ENCODE measurements around the gene GRIN2C. TPM values are rescaled to one million over a fixed set of nuclear protein-coding genes. Genes with fewer than 3 reads are reported as not detected.
"Not testable (repeated sequence)": the region's sequence is repeated elsewhere in the genome, so short reads cannot be mapped to it uniquely, and the experiment has no call there.

The GRIN2C gene
- 1 to 10 TPM in 1 of 2 donors, under 1 TPM in 1; 0.42 to 1.4 TPM for total RNA-seq

DNA sequence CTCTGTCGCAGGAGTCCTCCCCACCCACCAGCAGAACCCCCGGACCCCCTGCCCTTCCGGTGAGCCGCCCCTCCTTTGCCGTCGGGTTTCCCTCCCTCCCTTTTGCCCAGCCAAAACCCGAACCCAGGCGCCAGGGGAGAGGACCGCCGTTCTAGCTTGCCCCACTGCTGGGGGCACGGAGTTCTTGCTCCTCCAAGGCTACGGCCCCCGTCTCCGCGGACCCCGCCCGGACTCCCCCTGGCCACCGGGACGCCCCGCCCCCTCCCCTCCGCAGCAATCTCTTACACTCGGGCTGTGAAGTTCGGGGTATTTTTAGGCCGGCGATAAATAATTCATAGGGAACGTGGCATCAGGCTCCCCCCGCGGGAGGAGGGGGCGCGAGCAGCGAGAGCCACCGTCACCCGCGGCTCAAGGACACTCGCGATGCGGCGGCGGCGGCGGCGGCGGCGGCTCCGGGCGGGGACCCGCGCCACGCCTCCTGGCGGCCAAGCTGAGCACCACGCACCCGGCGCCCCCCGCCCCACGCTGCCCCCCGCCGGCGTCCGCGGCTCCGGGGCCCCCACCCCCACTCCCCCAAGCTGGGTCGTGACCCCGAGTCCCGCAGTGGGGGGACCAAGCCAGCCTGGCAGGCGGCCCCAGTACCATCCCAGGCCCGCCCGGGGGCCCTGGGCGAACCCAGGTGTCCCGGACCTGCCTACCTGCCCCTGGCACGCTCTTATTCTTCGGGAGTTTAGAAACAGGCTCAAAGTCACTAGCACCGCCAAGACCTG lies at the start of gene GRIN2C:
TSS of gene GRIN2C (minus strand) at position 427 of the 770 bp plus-strand sequence. CDS start 4,793 bp downstream, outside the sequence.
- peaks cover 21 to 26% of the 10 kb centered on the region in 2 donors for H3K4me1 ChIP-seq (ENCODE audit: control insufficient read depth in 1 of 2, low read depth in 2 of 2)
- peak within 1 kb of the TSS; percentile 61 for H3K4me3 ChIP-seq
- TF ChIP-seq, protein P1, sequence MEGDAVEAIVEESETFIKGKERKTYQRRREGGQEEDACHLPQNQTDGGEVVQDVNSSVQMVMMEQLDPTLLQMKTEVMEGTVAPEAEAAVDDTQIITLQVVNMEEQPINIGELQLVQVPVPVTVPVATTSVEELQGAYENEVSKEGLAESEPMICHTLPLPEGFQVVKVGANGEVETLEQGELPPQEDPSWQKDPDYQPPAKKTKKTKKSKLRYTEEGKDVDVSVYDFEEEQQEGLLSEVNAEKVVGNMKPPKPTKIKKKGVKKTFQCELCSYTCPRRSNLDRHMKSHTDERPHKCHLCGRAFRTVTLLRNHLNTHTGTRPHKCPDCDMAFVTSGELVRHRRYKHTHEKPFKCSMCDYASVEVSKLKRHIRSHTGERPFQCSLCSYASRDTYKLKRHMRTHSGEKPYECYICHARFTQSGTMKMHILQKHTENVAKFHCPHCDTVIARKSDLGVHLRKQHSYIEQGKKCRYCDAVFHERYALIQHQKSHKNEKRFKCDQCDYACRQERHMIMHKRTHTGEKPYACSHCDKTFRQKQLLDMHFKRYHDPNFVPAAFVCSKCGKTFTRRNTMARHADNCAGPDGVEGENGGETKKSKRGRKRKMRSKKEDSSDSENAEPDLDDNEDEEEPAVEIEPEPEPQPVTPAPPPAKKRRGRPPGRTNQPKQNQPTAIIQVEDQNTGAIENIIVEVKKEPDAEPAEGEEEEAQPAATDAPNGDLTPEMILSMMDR (IDR thresholded peaks at IDR 0.05) = no peak
- no peaks in the 10 kb centered on the region for H3K9me3 ChIP-seq
- H3K27ac ChIP-seq = no peak within 1 kb of the TSS
- no peaks in the 10 kb centered on the region for H3K36me3 ChIP-seq
- DNase-seq (ENCODE audit: low spot score) = no peak
- no peak for ATAC-seq (ENCODE audit: insufficient number of reproducible peaks, low FRiP score, low read depth)
- H3K27me3 ChIP-seq (replicated peaks; ENCODE audit: insufficient read depth) = no peaks in the 10 kb centered on the region

DNA sequence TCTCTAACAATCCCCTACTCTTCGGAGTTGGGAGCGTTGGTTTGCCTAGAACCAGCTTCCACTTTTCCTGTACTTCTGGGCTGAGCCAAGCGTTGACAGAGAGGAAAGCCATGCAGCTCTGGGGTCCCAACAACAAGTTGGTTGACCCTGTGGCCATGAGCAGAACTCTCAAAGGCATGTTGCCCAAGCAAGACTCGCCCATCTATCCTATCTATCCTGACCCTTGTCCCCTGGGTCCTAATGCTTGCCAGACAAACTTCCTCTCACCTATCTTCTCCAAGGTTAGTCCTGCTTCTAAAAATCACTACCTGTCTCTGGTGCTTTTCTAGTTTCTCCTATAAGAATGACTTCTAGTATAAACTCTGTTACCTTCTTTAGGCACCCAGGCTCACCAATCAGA lies 49.4 kb upstream of the GRIN2C start:
- not testable (repeated sequence) for H3K27ac ChIP-seq; H3K27me3 ChIP-seq (replicated peaks; ENCODE audit: insufficient read depth); DNase-seq (ENCODE audit: low spot score); H3K9me3 ChIP-seq; ATAC-seq (ENCODE audit: insufficient number of reproducible peaks, low FRiP score, low read depth); H3K36me3 ChIP-seq; H3K4me3 ChIP-seq; H3K4me1 ChIP-seq (ENCODE audit: control insufficient read depth in 1 of 2, low read depth in 2 of 2)

DNA sequence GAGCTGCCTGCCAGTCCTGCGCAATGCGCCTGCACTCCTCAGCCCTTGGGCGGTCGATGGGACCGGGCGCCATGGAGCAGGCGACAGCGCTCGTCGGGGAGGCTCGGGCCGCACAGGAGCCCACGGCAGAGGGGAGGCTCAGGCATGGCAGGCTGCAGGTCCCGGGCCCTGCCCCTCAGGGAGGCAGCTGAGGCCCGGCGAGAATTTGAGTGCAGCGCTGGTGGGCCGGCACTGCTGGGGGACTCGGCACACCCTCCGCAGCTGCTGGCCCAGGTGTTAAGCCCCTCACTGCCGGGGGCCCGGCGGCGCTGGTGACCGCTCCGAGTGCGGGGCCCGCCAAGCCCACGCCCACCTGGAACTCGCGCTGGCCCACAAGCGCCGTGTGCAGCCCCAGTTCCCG lies 47.3 kb upstream of the GRIN2C start:
- Histone ChIP-seq H3K27me3 (replicated peaks; ENCODE audit: insufficient read depth) (no peaks in the 10 kb centered on the region), H3K36me3 (no peaks in the 10 kb centered on the region), H3K4me3 (no peak overlapping the region), H3K9me3 (no peaks in the 10 kb centered on the region), H3K27ac (no peak overlapping the region), H3K4me1 (ENCODE audit: control insufficient read depth in 1 of 2, low read depth in 2 of 2) (no peaks in the 10 kb centered on the region)
- TF ChIP-seq, protein P1 (IDR thresholded peaks at IDR 0.05) = no peak
- ATAC-seq (ENCODE audit: insufficient number of reproducible peaks, low FRiP score, low read depth) (no peak), DNase-seq (ENCODE audit: low spot score) (no peak)

DNA sequence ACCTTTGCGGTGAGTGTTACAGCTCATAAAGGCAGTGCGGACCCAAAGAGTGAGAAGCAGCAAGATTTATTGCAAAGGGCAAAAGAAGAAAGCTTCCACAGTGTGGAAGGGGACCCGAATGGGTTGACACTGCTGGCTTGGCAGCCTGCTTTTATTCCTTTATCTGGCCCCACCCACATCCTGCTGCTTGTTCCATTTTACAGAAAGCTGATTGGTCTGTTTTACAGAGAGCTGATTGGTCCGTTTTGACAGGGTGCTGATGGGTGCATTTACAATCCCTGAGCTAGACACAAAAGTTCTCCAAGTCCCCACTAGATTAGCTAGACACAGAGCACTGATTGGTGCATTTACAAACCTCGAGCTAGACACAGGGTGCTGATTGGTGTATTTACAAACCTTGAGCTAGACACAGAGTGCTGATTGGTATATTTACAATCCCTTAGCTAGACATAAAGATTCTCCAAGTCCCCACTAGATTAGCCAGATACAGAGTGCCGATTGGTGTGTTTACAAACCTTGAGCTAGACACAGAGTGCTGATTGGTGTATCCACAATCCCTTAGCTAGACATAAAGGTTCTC lies 46.6 kb upstream of the GRIN2C start:
- not testable (repeated sequence) for DNase-seq (ENCODE audit: low spot score); H3K36me3 ChIP-seq; H3K4me3 ChIP-seq; H3K4me1 ChIP-seq (ENCODE audit: control insufficient read depth in 1 of 2, low read depth in 2 of 2); H3K27ac ChIP-seq; H3K9me3 ChIP-seq; ATAC-seq (ENCODE audit: insufficient number of reproducible peaks, low FRiP score, low read depth); H3K27me3 ChIP-seq (replicated peaks; ENCODE audit: insufficient read depth)

DNA sequence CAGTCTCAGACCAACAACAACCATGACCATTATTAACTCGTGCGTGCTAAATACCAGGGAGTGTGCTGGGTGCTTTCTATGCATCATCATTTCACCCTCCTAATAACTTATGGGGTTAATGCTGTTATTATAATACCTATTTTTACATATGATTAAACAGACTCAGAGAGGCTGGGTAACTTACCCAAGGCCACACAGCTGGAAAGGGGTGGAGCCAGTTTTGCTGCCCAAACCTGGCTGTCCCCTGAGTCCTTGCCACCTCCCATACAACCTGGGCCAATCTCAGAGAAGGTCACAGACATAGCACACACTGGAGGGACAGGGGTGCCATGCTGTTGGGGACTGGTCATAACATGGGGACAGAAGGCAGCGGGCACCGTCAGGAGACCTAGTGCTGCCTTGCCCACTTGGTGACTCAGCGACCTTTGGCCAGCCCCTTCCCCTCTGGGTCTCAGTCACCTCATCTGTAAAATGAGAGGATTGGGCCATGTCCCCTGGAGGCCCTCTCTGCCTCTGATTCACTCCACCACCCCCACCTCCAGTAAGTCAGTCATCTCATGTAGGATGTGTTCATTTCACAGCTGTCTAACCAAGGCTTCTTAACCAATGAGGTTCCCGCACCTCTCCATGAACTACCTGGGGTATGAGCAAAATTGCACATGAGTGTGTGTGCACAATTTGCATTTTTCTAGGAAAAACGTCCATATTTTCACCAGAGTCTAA lies 45.2 kb upstream of the GRIN2C start:
- Histone ChIP-seq H3K36me3 (no peaks in the 10 kb centered on the region), H3K27ac (no peak overlapping the region), H3K9me3 (no peaks in the 10 kb centered on the region), H3K4me1 (ENCODE audit: control insufficient read depth in 1 of 2, low read depth in 2 of 2) (no peaks in the 10 kb centered on the region), H3K27me3 (replicated peaks; ENCODE audit: insufficient read depth) (no peaks in the 10 kb centered on the region), H3K4me3 (no peak overlapping the region)
- ATAC-seq (ENCODE audit: insufficient number of reproducible peaks, low FRiP score, low read depth) (no peak), DNase-seq (ENCODE audit: low spot score) (no peak)
- TF ChIP-seq, protein P1 (IDR thresholded peaks at IDR 0.05) = no peak

DNA sequence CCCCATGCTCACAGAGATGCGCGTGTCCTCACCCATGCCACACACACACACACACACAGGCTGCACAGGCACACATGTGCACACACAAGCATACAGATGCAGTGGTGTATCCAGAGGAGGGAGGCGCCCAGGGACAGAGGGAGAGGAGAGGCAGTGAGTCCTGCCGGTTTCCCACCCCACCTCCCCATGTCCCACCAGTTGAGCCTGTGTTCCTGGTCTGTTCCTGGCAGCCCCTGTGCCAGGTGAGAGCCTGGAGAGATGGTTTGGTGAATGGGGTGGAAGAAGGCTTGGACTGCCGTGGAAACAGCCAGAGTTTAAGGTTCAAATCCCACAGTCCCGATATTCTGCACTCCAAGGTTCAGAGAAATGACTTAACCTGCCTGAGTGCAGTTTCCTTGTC lies 44.0 kb upstream of the GRIN2C start:
- H3K36me3 ChIP-seq = no peaks in the 10 kb centered on the region
- H3K9me3 ChIP-seq = no peaks in the 10 kb centered on the region
- TF ChIP-seq, protein P1 (IDR thresholded peaks at IDR 0.05) = no peak
- H3K4me1 ChIP-seq (ENCODE audit: control insufficient read depth in 1 of 2, low read depth in 2 of 2) = no peaks in the 10 kb centered on the region
- no peak overlapping the region for H3K4me3 ChIP-seq
- no peak for ATAC-seq (ENCODE audit: insufficient number of reproducible peaks, low FRiP score, low read depth)
- no peak overlapping the region for H3K27ac ChIP-seq
- H3K27me3 ChIP-seq (replicated peaks; ENCODE audit: insufficient read depth) = no peaks in the 10 kb centered on the region
- DNase-seq (ENCODE audit: low spot score) = no peak

Data from thoracic aorta (tissue), 2 donors.